Mucosa of gallbladder (tissue), 1 donor: Measurements from ENCODE around the gene MYH16. TPM values are rescaled to one million over a fixed set of nuclear protein-coding genes. Genes with fewer than 3 reads are reported as not detected.
"Not testable (repeated sequence)": the region's sequence is repeated elsewhere in the genome, so short reads cannot be mapped to it uniquely, and the experiment has no call there.

Experiments used
- DNase-seq: peaks from one replicate; pipeline ENCODE4 v3.0.0-alpha.2; 2020; ENCODE audit warnings: low spot score
- total RNA-seq: library from RNA; stranded (reverse); gene quantifications from one replicate; pipeline ENCODE4 v1.2.1, GENCODE V29; 2021
- donor health status: DM: no; HTN: no; CAD: no.

Gene MYH16
- total RNA-seq, 1 donor from 2014 or later = 0.32 TPM

- no peak for DNase-seq
Observed at GRCh38 chr7:99352247-99352646, 79.6 kb downstream of the MYH16 start.

- no peak for DNase-seq
Observed at GRCh38 chr7:99355098-99355497, 82.5 kb downstream of the MYH16 start.

- DNase-seq = no peak
Observed at GRCh38 chr7:99357701-99358490, 85.3 kb downstream of the MYH16 start.

- DNase-seq = not testable (repeated sequence)
Observed at GRCh38 chr7:99358521-99358920, 85.9 kb downstream of the MYH16 start.

GRCh38 chr7:99359465-99360154 is 87.0 kb downstream of the MYH16 start:
- DNase-seq = no peak

Other genes starting within 250 kb of the MYH16 start
- 32.9 TPM for gene SMURF1, start 128.7 kb upstream of the MYH16 start, total RNA-seq
- 0.58 TPM for gene KPNA7, start 64.7 kb upstream of the MYH16 start, total RNA-seq
- 140 TPM for gene ARPC1A, start 53.1 kb downstream of the MYH16 start, total RNA-seq
- gene ARPC1B, start 101.9 kb downstream of the MYH16 start, total RNA-seq = 123 TPM
- gene PDAP1, start 135.8 kb downstream of the MYH16 start, total RNA-seq = 83.7 TPM
- 77.8 TPM for gene BUD31, start 136.1 kb downstream of the MYH16 start, total RNA-seq
- gene PTCD1, start 166.0 kb downstream of the MYH16 start, total RNA-seq = 4.9 TPM
- 29.0 TPM for gene CPSF4, start 166.1 kb downstream of the MYH16 start, total RNA-seq
- gene ATP5MF, start 193.3 kb downstream of the MYH16 start, total RNA-seq = 248 TPM
- 13.0 TPM for gene ZNF789, start 200.1 kb downstream of the MYH16 start, total RNA-seq
- gene ZNF394, start 227.4 kb downstream of the MYH16 start, total RNA-seq = 27.3 TPM
- gene ZKSCAN5, start 231.8 kb downstream of the MYH16 start, total RNA-seq = 8.0 TPM